ENCODE data around the gene PRKG2. TPM values are rescaled to one million over a fixed set of nuclear protein-coding genes. Genes with fewer than 3 reads are reported as not detected.

The PRKG2 gene
- total and polyA plus RNA-seq, 2 donors (not counting 3 experiments of a cell fraction or from before 2014, with no cell fraction given): not detected

GRCh38 chr4:81052119-81053068, 162.6 kb downstream of the PRKG2 start:
- DNase-seq (ENCODE audit: low read depth, low spot score) (peak; percentile 52), FAIRE-seq (peak; percentile 12)
- POLR2A ChIA-PET: no interaction called here
- Histone ChIP-seq H3K79me2 (ENCODE audit: control insufficient read depth, insufficient read depth, low read length) (no peaks in the 10 kb centered on the region), H3K36me3 (ENCODE audit: control insufficient read depth in 2 of 2, extremely low read depth in 1 of 2, insufficient read depth in 2 of 2, low read length in 2 of 2) (no peaks in the 10 kb centered on the region), H3K9me1 (replicated peaks; ENCODE audit: control insufficient read depth, extremely low read depth, insufficient read depth, low read length) (no peaks in the 10 kb centered on the region), H3K4me2 (ENCODE audit: insufficient read depth, low read length) (no peak overlapping the region), H4K20me1 (replicated peaks; ENCODE audit: control insufficient read depth, extremely low read depth, insufficient read depth, low read length) (no peaks in the 10 kb centered on the region), H3K9me3 (replicated peaks; ENCODE audit: control insufficient read depth, insufficient read depth, low read length) (no peaks in the 10 kb centered on the region), H3K27me3 (ENCODE audit: control insufficient read depth in 2 of 2, insufficient read depth in 2 of 2, low read length in 2 of 2) (no peaks in the 10 kb centered on the region), H3K27ac (ENCODE audit: insufficient read depth, low read depth, low read length) (no peak overlapping the region), H2AFZ (ENCODE audit: low read depth, low read length) (no peak overlapping the region), H3K9ac (replicated peaks; ENCODE audit: extremely low read depth, insufficient read depth, low read length) (no peak overlapping the region), H3K4me3 (replicated peaks in 1 of 3; ENCODE audit: insufficient read depth in 1 of 3, low read depth in 1 of 3, low read length in 3 of 3) (no peak overlapping the region), H3K4me1 (ENCODE audit: control insufficient read depth, extremely low read depth, insufficient read depth, low read length) (no peaks in the 10 kb centered on the region)
- dilution Hi-C loops (cut with MboI; ENCODE audit: extremely low pct_ligation_motif_present, low sequenced_read_pairs) (no loop called here), intact Hi-C loops (cut with micrococcal nuclease) (loop anchor here (1.0 to 5.0 kb wide), 3 partner anchors 686 to 835 kb away; no protein-coding TSS in a partner anchor)
- BruUV-seq (replicated peaks): no TSS peak
- no peak for TF ChIP-seq EZH2 (IDR thresholded peaks at IDR 0.05; ENCODE audit: borderline replicate concordance, low read depth, low read length, severe bottlenecking)
- TF ChIP-seq, protein P1, sequence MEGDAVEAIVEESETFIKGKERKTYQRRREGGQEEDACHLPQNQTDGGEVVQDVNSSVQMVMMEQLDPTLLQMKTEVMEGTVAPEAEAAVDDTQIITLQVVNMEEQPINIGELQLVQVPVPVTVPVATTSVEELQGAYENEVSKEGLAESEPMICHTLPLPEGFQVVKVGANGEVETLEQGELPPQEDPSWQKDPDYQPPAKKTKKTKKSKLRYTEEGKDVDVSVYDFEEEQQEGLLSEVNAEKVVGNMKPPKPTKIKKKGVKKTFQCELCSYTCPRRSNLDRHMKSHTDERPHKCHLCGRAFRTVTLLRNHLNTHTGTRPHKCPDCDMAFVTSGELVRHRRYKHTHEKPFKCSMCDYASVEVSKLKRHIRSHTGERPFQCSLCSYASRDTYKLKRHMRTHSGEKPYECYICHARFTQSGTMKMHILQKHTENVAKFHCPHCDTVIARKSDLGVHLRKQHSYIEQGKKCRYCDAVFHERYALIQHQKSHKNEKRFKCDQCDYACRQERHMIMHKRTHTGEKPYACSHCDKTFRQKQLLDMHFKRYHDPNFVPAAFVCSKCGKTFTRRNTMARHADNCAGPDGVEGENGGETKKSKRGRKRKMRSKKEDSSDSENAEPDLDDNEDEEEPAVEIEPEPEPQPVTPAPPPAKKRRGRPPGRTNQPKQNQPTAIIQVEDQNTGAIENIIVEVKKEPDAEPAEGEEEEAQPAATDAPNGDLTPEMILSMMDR (IDR thresholded peaks at IDR 0.05; ENCODE audit: extremely low read depth in 1 of 2, insufficient read depth in 1 of 2, low read depth in 1 of 2, low read length in 2 of 2): peak; percentile 56
- CTCF ChIA-PET: interaction anchor here (0.9 to 3.6 kb wide), 8 partner anchors 10 to 690 kb away, joined by 3 to 16 read pairs (median 4); no protein-coding TSS in a partner anchor

GRCh38 chr4:81049907-81050306, 165.1 kb downstream of the PRKG2 start:
- no peak overlapping the region for H3K4me3 ChIP-seq (replicated peaks in 1 of 3; ENCODE audit: insufficient read depth in 1 of 3, low read depth in 1 of 3, low read length in 3 of 3)
- ChIA-PET POLR2A (no interaction called here), CTCF (interaction anchor here (1.2 kb wide), 1 partner anchor 10 kb away, joined by 3 read pairs; no protein-coding TSS in a partner anchor)
- intact Hi-C loops (cut with micrococcal nuclease) (loop anchor here (5.0 kb wide), 1 partner anchor 833 kb away; no protein-coding TSS in a partner anchor), dilution Hi-C loops (cut with MboI; ENCODE audit: extremely low pct_ligation_motif_present, low sequenced_read_pairs) (no loop called here)
- no peaks in the 10 kb centered on the region for H4K20me1 ChIP-seq (replicated peaks; ENCODE audit: control insufficient read depth, extremely low read depth, insufficient read depth, low read length)
- H3K79me2 ChIP-seq (ENCODE audit: control insufficient read depth, insufficient read depth, low read length): no peaks in the 10 kb centered on the region
- no peaks in the 10 kb centered on the region for H3K27me3 ChIP-seq (ENCODE audit: control insufficient read depth in 2 of 2, insufficient read depth in 2 of 2, low read length in 2 of 2)
- no peak overlapping the region for H2AFZ ChIP-seq (ENCODE audit: low read depth, low read length)
- no peaks in the 10 kb centered on the region for H3K9me3 ChIP-seq (replicated peaks; ENCODE audit: control insufficient read depth, insufficient read depth, low read length)
- DNase-seq (ENCODE audit: low read depth, low spot score) (no peak), FAIRE-seq (no peak)
- BruUV-seq (replicated peaks): no TSS peak
- TF ChIP-seq, protein P2, sequence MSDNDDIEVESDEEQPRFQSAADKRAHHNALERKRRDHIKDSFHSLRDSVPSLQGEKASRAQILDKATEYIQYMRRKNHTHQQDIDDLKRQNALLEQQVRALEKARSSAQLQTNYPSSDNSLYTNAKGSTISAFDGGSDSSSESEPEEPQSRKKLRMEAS (IDR thresholded peaks at IDR 0.05; ENCODE audit: insufficient read depth, insufficient read length): no peak
- TF ChIP-seq EZH2 (IDR thresholded peaks at IDR 0.05; ENCODE audit: borderline replicate concordance, low read depth, low read length, severe bottlenecking) (no peak), FOS (IDR thresholded peaks at IDR 0.05; ENCODE audit: borderline replicate concordance, insufficient read depth, low read length) (no peak), POLR2A (IDR thresholded peaks at IDR 0.05; ENCODE audit: low read depth, low read length) (no peak), POLR2AphosphoS5 (IDR thresholded peaks at IDR 0.05; ENCODE audit: insufficient read depth, low read depth, low read length) (no peak), MYC (IDR thresholded peaks at IDR 0.05; ENCODE audit: low read depth, low read length) (no peak), GATA2 (IDR thresholded peaks at IDR 0.05; ENCODE audit: insufficient read depth, insufficient read length, low read depth, low read length) (no peak), JUN (IDR thresholded peaks at IDR 0.05; ENCODE audit: borderline replicate concordance, insufficient read depth, insufficient read length, low read depth) (no peak)
- TF ChIP-seq, protein P1 (IDR thresholded peaks at IDR 0.05; ENCODE audit: extremely low read depth in 1 of 2, insufficient read depth in 1 of 2, low read depth in 1 of 2, low read length in 2 of 2): no peak
- no peak overlapping the region for H3K27ac ChIP-seq (ENCODE audit: insufficient read depth, low read depth, low read length)
- H3K36me3 ChIP-seq (ENCODE audit: control insufficient read depth in 2 of 2, extremely low read depth in 1 of 2, insufficient read depth in 2 of 2, low read length in 2 of 2): no peaks in the 10 kb centered on the region
- H3K4me1 ChIP-seq (ENCODE audit: control insufficient read depth, extremely low read depth, insufficient read depth, low read length): no peaks in the 10 kb centered on the region
- H3K4me2 ChIP-seq (ENCODE audit: insufficient read depth, low read length): no peak overlapping the region
- H3K9me1 ChIP-seq (replicated peaks; ENCODE audit: control insufficient read depth, extremely low read depth, insufficient read depth, low read length): no peaks in the 10 kb centered on the region
- no peak overlapping the region for H3K9ac ChIP-seq (replicated peaks; ENCODE audit: extremely low read depth, insufficient read depth, low read length)

Measured in endothelial cell of umbilical vein (primary cell).